Osteoblast (primary cell): ENCODE results near the gene PATE2. TPM values are rescaled to one million over a fixed set of nuclear protein-coding genes. Genes with fewer than 3 reads are reported as not detected.

Experiments
- DNase-seq: peaks from one replicate; pipeline ENCODE4 v3.0.0; 2011; ENCODE audit warnings: low spot score, mixed read lengths; ENCODE audit not compliant: insufficient read length; ENCODE audit errors: missing footprints
- H2AFZ ChIP-seq: 2 replicates; pipeline ENCODE4 v1.6.0; 2011; ENCODE audit warnings: mild to moderate bottlenecking, low read length
- H3K27ac ChIP-seq: 2 replicates; pipeline ENCODE4 v1.5.1; 2011; ENCODE audit warnings: mild to moderate bottlenecking, low read depth, low read length, moderate library complexity
- H3K27me3 ChIP-seq: 2 replicates; pipeline ENCODE4 v1.6.0; 2012; ENCODE audit warnings: mild to moderate bottlenecking, control low read depth, inconsistent platforms, low read length, moderate library complexity; ENCODE audit not compliant: insufficient read depth
- H3K36me3 ChIP-seq: 2 replicates; pipeline ENCODE4 v1.5.1; 2011; ENCODE audit warnings: mild to moderate bottlenecking, low read length, control low read depth, moderate library complexity; ENCODE audit not compliant: insufficient read depth
- H3K4me1 ChIP-seq: 2 replicates; pipeline ENCODE4 v1.5.1; 2011; ENCODE audit warnings: mild to moderate bottlenecking, low read length, control low read depth, moderate library complexity; ENCODE audit not compliant: insufficient read depth
- H3K4me2 ChIP-seq: 2 replicates; pipeline ENCODE4 v1.6.0; 2011; ENCODE audit warnings: mild to moderate bottlenecking, low read length; ENCODE audit not compliant: insufficient read depth
- H3K4me3 ChIP-seq: fragments of 200-600 bp; sonication (generic); 3 replicates; pipeline ENCODE4 v1.5.1; 2012; ENCODE audit warnings: mild to moderate bottlenecking, low read length, inconsistent platforms; ENCODE audit not compliant: insufficient read depth
- H3K79me2 ChIP-seq: 2 replicates; pipeline ENCODE4 v1.6.0; 2012; ENCODE audit warnings: mild to moderate bottlenecking, low read length, control low read depth, inconsistent platforms; ENCODE audit not compliant: insufficient read depth
- H3K9me3 ChIP-seq: 2 replicates; pipeline ENCODE4 v1.5.1; 2011; ENCODE audit warnings: low read depth, low read length, control low read depth
- H4K20me1 ChIP-seq: 2 replicates; pipeline ENCODE4 v1.6.0; 2012; ENCODE audit warnings: mild to moderate bottlenecking, low read length, control low read depth; ENCODE audit not compliant: insufficient read depth
- total RNA-seq: library from RNA; depleted of rRNA; stranded (reverse); fragments of >200 nt; gene quantifications from 2 replicates; pipeline ENCODE4 v1.2.3, GENCODE V29; 2012
- TF ChIP-seq, protein P1 (sequence below): IDR thresholded peaks from 2 replicates; pipeline ENCODE4 v1.5.1; 2011; ENCODE audit warnings: mild to moderate bottlenecking, low read depth, low read length, moderate library complexity; ENCODE audit errors: extremely low read depth

The PATE2 gene
- total RNA-seq, 1 donor, result 0.36 TPM

DNA sequence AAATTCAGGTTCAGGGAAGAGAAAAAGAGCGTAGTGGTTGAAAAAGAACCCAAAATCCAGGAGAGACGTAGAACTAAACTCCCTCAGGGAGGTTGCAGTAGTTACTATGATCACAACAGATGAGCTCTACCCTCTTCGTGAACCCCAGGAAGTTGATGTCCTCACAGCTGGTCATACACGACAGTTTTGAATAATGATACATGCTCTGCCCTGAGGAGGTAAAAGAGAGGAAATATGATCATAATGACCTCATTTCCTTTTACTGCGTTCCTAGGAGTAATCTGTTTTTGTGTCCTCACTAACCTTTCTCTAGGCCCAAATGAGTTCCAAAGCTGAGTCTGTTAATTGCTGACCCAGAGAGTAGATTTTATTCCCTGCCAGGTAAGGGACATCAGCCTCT, 1.3 kb downstream of the PATE2 start:
- Histone ChIP-seq H3K79me2 (no peaks in the 10 kb centered on the region), H2AFZ (no peak overlapping the region), H3K4me1 (peaks cover 4% of the 10 kb centered on the region), H3K4me2 (no peak overlapping the region), H3K36me3 (no peaks in the 10 kb centered on the region), H4K20me1 (no peaks in the 10 kb centered on the region), H3K27ac (no peak overlapping the region), H3K4me3 (no peak overlapping the region), H3K27me3 (no peaks in the 10 kb centered on the region), H3K9me3 (no peaks in the 10 kb centered on the region)
- TF ChIP-seq, protein P1, sequence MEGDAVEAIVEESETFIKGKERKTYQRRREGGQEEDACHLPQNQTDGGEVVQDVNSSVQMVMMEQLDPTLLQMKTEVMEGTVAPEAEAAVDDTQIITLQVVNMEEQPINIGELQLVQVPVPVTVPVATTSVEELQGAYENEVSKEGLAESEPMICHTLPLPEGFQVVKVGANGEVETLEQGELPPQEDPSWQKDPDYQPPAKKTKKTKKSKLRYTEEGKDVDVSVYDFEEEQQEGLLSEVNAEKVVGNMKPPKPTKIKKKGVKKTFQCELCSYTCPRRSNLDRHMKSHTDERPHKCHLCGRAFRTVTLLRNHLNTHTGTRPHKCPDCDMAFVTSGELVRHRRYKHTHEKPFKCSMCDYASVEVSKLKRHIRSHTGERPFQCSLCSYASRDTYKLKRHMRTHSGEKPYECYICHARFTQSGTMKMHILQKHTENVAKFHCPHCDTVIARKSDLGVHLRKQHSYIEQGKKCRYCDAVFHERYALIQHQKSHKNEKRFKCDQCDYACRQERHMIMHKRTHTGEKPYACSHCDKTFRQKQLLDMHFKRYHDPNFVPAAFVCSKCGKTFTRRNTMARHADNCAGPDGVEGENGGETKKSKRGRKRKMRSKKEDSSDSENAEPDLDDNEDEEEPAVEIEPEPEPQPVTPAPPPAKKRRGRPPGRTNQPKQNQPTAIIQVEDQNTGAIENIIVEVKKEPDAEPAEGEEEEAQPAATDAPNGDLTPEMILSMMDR, result no peak
- DNase-seq, result peak; percentile 6

DNA sequence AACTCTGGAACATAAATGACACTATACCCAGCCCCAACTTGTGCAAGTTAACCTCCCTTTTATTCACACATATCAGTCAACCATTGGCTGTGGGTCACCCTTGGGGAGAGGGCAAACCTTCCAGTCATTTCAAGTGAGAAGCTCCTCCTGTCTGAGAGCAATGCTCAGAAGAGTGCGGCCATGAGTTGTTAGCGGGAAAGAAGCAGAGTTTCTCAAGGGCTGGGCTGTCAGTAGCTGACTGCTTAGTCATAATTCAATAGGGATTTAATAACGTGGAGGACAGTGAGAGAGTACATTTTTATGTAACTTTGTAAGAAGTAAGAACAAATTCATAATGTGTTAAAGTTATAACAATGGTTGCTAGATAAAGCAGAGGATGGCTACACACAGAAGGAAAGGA, 5.1 kb downstream of the PATE2 start:
- no peak overlapping the region for H2AFZ ChIP-seq
- H3K4me3 ChIP-seq, result no peak overlapping the region
- H3K36me3 ChIP-seq, result no peaks in the 10 kb centered on the region
- TF ChIP-seq, protein P1, result no peak
- H4K20me1 ChIP-seq, result no peaks in the 10 kb centered on the region
- H3K9me3 ChIP-seq, result no peaks in the 10 kb centered on the region
- H3K27ac ChIP-seq, result peak overlapping the region; percentile 13
- no peaks in the 10 kb centered on the region for H3K27me3 ChIP-seq
- no peaks in the 10 kb centered on the region for H3K79me2 ChIP-seq
- no peak overlapping the region for H3K4me2 ChIP-seq
- H3K4me1 ChIP-seq, result peaks cover 7% of the 10 kb centered on the region
- no peak for DNase-seq

DNA sequence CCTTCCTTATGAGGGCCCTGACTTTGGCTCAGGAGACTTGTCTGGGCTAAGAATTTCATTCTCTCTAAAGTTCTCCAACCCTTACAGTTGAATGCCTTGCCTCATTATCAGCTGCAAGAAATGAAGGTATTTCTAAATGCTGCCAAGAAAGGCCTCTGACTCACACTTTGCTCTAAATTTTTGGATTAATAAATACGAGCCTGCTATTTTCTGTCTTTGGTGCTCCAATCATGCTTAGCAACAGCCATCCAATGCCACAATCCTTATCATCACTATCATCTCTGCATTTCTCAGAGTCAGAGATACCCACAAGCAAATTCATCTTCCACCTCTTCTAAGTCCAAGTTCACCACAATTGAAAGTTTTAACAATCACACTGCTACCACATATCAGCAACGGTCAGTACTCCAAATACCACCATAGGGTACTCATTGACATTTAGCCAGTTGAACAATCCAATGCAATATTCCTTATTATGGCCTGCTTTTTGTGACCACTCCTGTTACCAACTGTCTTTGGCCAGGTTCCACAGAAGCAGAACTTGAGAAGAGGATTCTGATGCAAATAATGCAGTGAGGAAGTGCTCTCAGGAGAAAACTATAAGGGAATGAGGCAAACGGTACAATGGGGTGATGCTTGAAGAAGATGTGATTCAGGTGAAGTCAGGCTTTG, 5.7 kb downstream of the PATE2 start:
- TF ChIP-seq, protein P1, result no peak
- Histone ChIP-seq H2AFZ (no peak overlapping the region), H4K20me1 (no peaks in the 10 kb centered on the region), H3K27ac (peak overlapping the region; percentile 53), H3K79me2 (no peaks in the 10 kb centered on the region), H3K36me3 (no peaks in the 10 kb centered on the region), H3K4me2 (peak overlapping the region; percentile 20), H3K4me3 (no peak overlapping the region), H3K4me1 (peaks cover 7% of the 10 kb centered on the region), H3K27me3 (no peaks in the 10 kb centered on the region), H3K9me3 (no peaks in the 10 kb centered on the region)
- peak; percentile 70 for DNase-seq

DNA sequence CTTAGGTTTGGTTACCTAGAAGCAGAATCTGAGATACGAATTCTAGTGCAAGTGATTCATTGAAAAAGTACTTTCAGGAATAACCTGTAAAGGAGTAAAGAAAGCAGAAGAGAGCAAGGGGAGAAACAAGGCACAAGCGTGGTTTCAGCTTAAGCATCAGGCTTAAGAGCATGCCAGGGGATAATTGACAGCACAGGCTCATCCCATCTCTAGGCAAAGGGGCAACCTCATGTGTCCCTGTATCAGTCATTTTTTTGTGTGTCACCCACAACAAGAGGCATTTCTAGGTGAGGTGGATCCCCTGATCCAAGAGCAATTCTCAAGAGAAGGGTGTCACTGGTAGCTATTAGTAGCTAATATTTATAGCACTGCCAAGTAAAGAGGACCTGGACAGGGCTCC, 8.0 kb downstream of the PATE2 start:
- Histone ChIP-seq H3K9me3 (no peaks in the 10 kb centered on the region), H3K27me3 (no peaks in the 10 kb centered on the region), H3K4me3 (no peak overlapping the region), H3K4me1 (peaks cover 7% of the 10 kb centered on the region), H3K4me2 (no peak overlapping the region), H4K20me1 (no peaks in the 10 kb centered on the region), H3K79me2 (no peaks in the 10 kb centered on the region), H3K36me3 (no peaks in the 10 kb centered on the region), H2AFZ (no peak overlapping the region), H3K27ac (no peak overlapping the region)
- TF ChIP-seq, protein P1, result no peak
- no peak for DNase-seq
